ENCODE data around the gene SLC12A2. TPM values are rescaled to one million over a fixed set of nuclear protein-coding genes. Genes with fewer than 3 reads are reported as not detected.
A peak's percentile ranks its signal among the peaks of the same experiment; 100 is the strongest.

SLC12A2 gene
- polyA plus RNA-seq, 3 donors = 36.6 to 41.1 (median 40.4) TPM

DNA sequence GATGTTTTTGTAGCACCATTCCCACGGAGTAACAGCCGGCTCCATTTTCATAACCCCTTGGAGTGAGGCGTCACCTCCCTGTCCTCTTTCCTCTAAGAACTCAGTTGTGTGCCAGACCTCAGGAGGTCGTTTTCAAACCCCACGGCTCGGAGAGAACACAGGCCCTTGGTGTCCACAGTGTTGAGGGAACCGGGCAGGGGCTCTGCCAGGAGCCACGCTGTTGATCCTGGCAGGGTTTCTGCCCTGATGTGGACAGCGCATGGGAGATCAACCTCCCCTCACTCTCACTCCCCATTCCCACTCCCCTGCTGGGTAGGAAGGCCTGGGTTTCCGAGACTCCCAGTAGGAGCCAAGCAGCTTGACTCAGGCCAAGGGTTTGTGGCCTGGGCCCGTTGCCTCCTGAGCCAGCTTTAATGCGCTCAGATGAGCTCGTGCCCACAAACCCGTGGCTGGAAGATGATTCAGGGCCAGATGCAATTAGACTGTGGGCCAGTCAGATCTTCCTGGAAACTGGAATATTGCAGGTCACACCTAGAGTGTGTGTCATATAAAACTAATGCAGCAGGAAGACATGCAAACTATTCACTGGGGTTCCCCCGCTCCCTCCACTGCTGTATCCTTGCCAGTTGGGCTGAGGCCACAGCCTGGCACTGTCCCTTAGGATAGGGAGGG, 133.4 kb downstream of the SLC12A2 start:
- no peak for DNase-seq

DNA sequence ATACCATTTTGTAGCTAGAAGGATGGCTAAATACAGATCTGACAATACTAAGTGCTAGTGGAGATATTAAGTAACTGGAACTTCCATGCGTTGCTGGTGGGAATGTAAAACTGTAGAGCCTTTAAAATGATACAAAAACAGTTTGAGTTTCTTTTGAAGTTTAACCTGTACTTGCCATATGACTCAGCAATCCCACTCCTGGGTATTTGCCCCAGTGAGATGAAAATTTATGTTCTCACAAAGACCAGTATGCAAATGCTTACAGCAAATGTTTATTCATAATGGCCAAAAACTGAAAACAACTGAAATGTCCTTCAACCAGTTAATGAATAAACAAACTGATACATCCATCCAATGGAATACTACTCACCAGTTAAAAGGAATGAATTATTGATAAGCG, 137.3 kb downstream of the SLC12A2 start:
- DNase-seq = no peak

DNA sequence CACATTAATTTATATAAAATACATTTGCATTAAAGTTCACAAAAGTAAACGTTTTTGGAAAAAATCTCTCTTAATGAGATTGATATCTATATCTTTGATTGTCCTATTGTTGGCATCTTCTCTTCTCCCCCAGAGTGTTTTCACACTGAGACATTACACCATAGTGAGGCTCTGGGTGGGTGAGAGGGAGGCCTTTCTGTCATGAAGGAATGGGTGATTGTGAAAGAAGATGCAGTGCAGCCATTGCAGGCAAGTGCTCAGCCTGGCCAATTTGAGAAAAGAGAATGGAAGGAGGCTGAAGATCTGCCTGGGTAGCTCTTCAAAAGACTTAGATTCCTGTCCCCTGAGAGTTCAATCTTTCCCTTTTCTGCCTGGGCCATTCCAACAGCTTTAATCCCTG, 140.8 kb downstream of the SLC12A2 start:
- no peak for DNase-seq

DNA sequence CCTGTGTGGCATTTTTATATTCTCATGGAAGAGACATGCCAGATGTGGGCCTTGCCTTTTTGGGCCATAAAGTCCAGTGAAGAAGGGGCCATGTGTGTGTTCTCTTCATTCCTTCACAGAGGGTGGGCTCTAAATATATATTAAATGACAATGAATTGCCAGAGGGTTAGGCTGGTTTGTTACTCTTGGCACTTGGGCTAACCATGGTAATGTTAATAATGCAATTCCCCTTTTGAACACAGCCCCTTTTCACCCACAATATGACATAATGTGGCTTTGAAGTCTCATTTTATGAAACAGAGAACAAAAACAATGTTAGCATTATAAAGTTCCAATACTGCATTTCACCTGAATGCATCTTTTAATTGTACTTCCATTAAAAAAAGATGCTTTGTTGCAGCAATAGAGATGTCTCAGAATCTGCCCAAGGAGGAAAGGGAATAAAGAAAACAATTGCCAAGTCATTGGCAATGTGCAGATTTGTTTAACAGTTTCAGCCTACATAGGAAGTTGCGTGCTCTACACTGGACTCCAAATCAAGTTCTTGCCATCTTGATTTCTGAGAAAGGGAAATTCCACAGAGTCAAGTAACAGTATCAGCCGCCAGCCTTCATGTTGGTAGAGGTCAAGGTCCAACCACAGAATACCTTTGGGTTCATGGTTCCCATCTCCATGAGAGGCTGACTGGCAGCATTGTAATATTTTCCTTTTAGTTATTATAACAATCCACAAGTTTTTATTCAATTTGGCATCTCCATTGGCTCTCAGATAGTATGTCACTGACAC, 141.9 kb downstream of the SLC12A2 start:
- no peak for DNase-seq

DNA sequence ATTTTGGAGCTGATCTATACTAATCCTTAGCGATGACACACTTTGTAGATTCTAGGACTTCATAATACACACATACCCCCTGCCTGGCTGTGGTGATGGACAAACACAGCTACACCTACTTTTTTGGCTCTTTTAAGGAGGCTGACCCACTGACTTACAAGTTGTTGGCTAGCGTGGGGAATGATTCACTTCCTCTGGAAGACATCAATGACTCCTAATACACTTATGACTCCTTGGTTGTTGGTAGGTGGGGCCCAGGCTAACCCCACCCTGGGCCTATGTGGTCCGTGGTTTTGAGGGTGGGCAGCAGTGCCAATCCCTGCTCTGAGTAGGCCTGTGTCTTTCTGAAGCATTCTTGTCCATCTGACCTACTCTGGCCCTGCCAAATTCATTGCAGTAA, 144.4 kb downstream of the SLC12A2 start:
- DNase-seq = no peak

DNA sequence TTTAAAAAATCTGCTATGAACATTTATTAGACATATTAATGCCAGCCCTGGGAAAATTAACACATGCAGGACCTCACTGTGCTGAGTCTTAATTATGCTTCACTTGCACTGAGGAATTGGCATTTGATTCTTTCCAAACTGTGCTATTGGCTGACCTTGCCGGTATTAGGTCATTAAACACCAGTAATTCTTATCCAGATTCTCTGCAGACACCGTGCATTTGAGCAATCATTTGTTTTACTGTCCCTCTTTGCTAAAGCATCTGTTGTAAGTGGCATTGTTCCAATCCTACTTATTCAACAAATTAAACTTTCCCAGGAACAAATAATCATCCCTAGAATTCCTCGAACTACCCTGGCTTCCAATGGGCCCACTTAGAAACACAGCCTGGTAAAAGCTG, 145.0 kb downstream of the SLC12A2 start:
- DNase-seq = peak; percentile 30

DNA sequence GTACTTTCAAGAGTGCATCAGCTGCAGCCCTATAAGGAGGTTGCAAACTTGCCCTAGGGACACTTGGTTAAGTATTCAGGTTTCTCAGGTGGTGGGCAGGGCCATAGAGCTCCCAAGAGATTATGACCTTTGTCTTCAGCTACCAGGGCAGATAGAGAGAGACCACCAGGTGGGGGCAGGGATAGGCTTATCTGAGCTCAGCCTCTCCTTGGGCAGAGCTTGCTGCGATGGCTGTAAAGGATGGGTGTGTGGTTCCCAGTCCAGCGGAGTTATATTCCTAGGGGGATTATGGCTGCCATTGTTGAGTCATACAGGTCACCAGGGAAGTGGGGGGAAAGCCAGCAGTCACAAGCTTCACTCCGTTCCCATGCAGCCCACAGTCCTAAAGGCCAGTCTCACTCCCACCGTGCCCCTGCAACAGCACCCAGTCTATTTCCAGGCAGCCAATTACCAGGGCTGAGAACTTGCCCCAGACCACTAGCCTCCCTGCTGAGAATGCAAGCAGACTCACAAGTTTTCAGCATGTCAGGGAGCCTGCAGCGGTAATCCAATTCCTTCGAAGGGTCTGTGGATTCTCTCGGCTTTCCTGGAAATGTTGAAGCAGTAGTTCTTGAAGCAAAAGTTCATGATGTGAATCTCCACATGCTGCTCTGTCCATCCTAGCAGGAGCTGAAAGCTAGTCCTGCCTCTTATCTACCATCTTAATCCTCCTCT, 151.5 kb downstream of the SLC12A2 start:
- no peak for DNase-seq

DNA sequence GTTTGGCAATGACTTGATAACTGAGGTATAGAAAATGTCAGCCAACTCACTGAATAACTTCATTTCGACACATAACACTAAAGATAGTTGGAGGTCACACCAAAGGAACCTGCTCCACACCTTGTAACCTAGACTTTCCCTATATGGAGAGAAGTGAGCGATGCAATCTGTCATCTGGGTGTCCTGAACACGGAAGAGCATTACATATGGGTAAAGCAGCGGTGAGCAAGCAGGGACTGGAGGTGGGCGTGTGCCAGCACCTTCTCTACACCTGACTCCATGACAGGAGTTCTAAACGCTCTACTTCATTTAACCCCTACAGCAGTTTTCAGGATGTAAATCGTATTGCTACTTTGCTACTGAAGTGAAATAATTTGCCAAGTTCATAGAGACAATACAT, 152.8 kb downstream of the SLC12A2 start:
- DNase-seq = no peak

DNA sequence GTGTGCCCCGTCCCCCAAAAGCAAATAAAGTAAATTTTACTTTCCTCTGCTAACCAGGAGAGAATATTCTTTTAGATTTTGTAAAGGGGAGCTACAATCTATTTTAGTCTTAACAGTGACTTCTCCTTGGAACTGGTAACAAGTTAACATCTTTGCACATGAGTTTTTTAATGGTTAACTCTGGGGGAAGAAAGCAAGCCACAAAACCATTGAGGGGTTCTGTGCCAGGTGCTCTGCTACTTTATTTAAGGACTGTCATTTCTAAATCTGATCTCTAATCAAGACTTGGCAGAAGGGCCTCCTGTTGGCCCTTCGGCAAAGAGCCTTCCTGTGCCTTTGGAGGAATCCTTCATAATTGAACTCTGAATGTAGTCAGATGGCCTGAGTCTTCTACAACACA, 153.4 kb downstream of the SLC12A2 start:
- DNase-seq = no peak

DNA sequence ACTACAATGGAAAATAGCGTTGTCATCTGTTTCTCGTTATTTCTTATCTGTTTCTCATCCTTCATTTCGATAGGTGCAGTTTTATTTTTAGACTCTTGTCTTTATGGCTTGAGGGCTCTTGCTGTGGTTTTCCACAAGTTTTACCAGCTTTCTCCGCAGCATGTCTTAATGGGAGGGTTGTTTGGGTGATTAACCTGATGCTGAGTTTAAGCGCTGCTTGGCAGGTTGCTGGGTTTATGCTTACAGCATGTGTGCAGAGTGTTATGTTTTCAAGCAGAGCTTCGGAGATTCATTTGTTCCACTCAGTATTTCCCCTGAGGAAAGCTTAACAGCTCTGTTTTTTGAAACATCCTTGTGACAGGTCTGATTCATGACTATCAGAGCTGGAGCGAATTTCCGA, 154.0 kb downstream of the SLC12A2 start:
- no peak for DNase-seq
